Endothelial cell of umbilical vein (primary cell): ENCODE measurements around the gene CPA1. TPM values are rescaled to one million over a fixed set of nuclear protein-coding genes. Genes with fewer than 3 reads are reported as not detected.

Experiments
- BruUV-seq: library from RNA; stranded (reverse); fragments of 400-500 nt; replicated peaks from 2 replicates; lab custom pipeline; 2021; lab: Mats Ljungman, UMichigan
- CTCF ChIA-PET: fragments of 300-600, 350-600 bp; sonication (Branson Sonifier 250); formaldehyde crosslinking; loops from one replicate; lab custom pipeline; 2021; ENCODE audit warnings: antibody characterized with exemption, inconsistent platforms; lab: Charles Lee
- POLR2A ChIA-PET: fragments of 300-600, 350-600 bp; sonication (Branson Sonifier 250); formaldehyde crosslinking; loops from one replicate; lab custom pipeline; 2021; ENCODE audit warnings: antibody characterized with exemption, inconsistent platforms; lab: Charles Lee
- DNase-seq: peaks from one replicate; pipeline ENCODE4 v3.0.0-alpha.2; 2011; ENCODE audit warnings: low read depth, low spot score
- FAIRE-seq: peaks from 2 replicates; lab custom pipeline; 2011; peaks lifted over from hg19 to GRCh38; lab: Jason Lieb, UNC
- H2AFZ ChIP-seq: 2 replicates; pipeline ENCODE4 v1.6.0; 2012; ENCODE audit warnings: low read depth, low read length, control low read depth, inconsistent platforms
- H3K27ac ChIP-seq: 2 replicates; pipeline ENCODE4 v1.5.1; 2011; ENCODE audit warnings: low read depth, mild to moderate bottlenecking, control low read depth, low read length, moderate library complexity; ENCODE audit not compliant: insufficient read depth
- H3K27me3 ChIP-seq, 2 experiments: 2 replicates each; pipeline versions ENCODE4 v1.6.0 to v1.6.1; 2011; ENCODE audit warnings: low read length in 2 of 2, mixed read lengths in 1 of 2; ENCODE audit not compliant: control insufficient read depth in 2 of 2, insufficient read depth in 2 of 2
- H3K36me3 ChIP-seq, 2 experiments: 2 replicates in 1 of 2; 3 replicates in 1 of 2; pipeline ENCODE4 v1.5.1; 2011; ENCODE audit warnings: low read length in 2 of 2, mild to moderate bottlenecking in 1 of 2, moderate library complexity in 1 of 2; ENCODE audit not compliant: control insufficient read depth in 2 of 2, insufficient read depth in 2 of 2; ENCODE audit errors: extremely low read depth in 1 of 2
- H3K4me1 ChIP-seq: 3 replicates; pipeline ENCODE4 v1.5.1; 2011; ENCODE audit warnings: mild to moderate bottlenecking, low read length; ENCODE audit not compliant: control insufficient read depth, insufficient read depth; ENCODE audit errors: extremely low read depth
- H3K4me2 ChIP-seq: 2 replicates; pipeline ENCODE4 v1.6.1; 2011; ENCODE audit warnings: low read length, control low read depth, mixed read lengths; ENCODE audit not compliant: insufficient read depth
- H3K4me3 ChIP-seq, 3 experiments: fragments of 200-600 bp in 1 of 3; sonication (generic), shearing (Covaris generic) in 1 of 3; replicated peaks in 1 of 3; 2 replicates each; pipeline ENCODE4 v1.5.1; 2011 to 2016; ENCODE audit warnings: control low read depth in 3 of 3, low read length in 3 of 3, mild to moderate bottlenecking in 2 of 3, inconsistent platforms in 1 of 3, low read depth in 1 of 3, moderate library complexity in 1 of 3; ENCODE audit not compliant: insufficient read depth in 1 of 3
- H3K79me2 ChIP-seq: 2 replicates; pipeline ENCODE4 v1.6.0; 2012; ENCODE audit warnings: low read length, inconsistent platforms; ENCODE audit not compliant: control insufficient read depth, insufficient read depth
- H3K9ac ChIP-seq: replicated peaks from 2 replicates; pipeline ENCODE3; 2011; ENCODE audit warnings: low read length, control low read depth; ENCODE audit not compliant: insufficient read depth; ENCODE audit errors: extremely low read depth
- H3K9me1 ChIP-seq: replicated peaks from 3 replicates; pipeline ENCODE4 v1.6.0; 2011; ENCODE audit warnings: mild to moderate bottlenecking, low read length; ENCODE audit not compliant: control insufficient read depth, insufficient read depth; ENCODE audit errors: extremely low read depth
- H3K9me3 ChIP-seq: replicated peaks from 2 replicates; pipeline ENCODE4 v1.5.1; 2012; ENCODE audit warnings: low read length, inconsistent platforms; ENCODE audit not compliant: control insufficient read depth, insufficient read depth
- H4K20me1 ChIP-seq: replicated peaks from 2 replicates; pipeline ENCODE3; 2011; ENCODE audit warnings: mild to moderate bottlenecking, low read length; ENCODE audit not compliant: control insufficient read depth, insufficient read depth; ENCODE audit errors: extremely low read depth
- CTCF ChIP-seq, 2 donors: IDR thresholded peaks; 1 replicate in 1 of 2; 2 replicates in 1 of 2; pipeline ENCODE4 v1.5.1; 2011; ENCODE audit warnings: low read length in 2 of 2, mild to moderate bottlenecking in 2 of 2, moderate library complexity in 2 of 2, control low read depth in 1 of 2, inconsistent platforms in 1 of 2, low read depth in 1 of 2; ENCODE audit not compliant: insufficient read depth in 1 of 2; ENCODE audit errors: extremely low read depth in 1 of 2
- EZH2 ChIP-seq: IDR thresholded peaks from 2 replicates; pipeline ENCODE4 v1.6.1; 2012; ENCODE audit warnings: borderline replicate concordance, low read depth, mild to moderate bottlenecking, moderate library complexity, low read length, inconsistent platforms; ENCODE audit not compliant: severe bottlenecking
- FOS ChIP-seq: IDR thresholded peaks from 2 replicates; pipeline ENCODE4 v1.6.1; 2011; ENCODE audit warnings: mild to moderate bottlenecking, low read length, moderate library complexity, borderline replicate concordance; ENCODE audit not compliant: insufficient read depth
- GATA2 ChIP-seq: IDR thresholded peaks from 2 replicates; pipeline ENCODE4 v1.7.0; 2011; ENCODE audit warnings: low read depth, mild to moderate bottlenecking, moderate library complexity, mixed read lengths, low read length; ENCODE audit not compliant: insufficient read length, insufficient read depth
- JUN ChIP-seq: IDR thresholded peaks from 2 replicates; pipeline ENCODE4 v1.6.1; 2011; ENCODE audit warnings: borderline replicate concordance, low read depth; ENCODE audit not compliant: insufficient read length, insufficient read depth
- MAX ChIP-seq: IDR thresholded peaks from 2 replicates; pipeline ENCODE4 v1.6.1; 2011; ENCODE audit not compliant: insufficient read depth, insufficient read length
- MYC ChIP-seq: IDR thresholded peaks from one replicate; pipeline ENCODE4 v1.6.1; 2011; ENCODE audit warnings: mild to moderate bottlenecking, low read depth, low read length
- POLR2A ChIP-seq: IDR thresholded peaks from 2 replicates; pipeline ENCODE4 v1.6.1; 2012; ENCODE audit warnings: low read depth, mild to moderate bottlenecking, control low read depth, low read length
- POLR2AphosphoS5 ChIP-seq: IDR thresholded peaks from 2 replicates; pipeline ENCODE4 v1.6.1; 2012; ENCODE audit warnings: low read depth, mild to moderate bottlenecking, control low read depth, low read length, moderate library complexity; ENCODE audit not compliant: insufficient read depth
- dilution Hi-C: fragments of 300-500 bp; cut with MboI; formaldehyde crosslinking; loops from one replicate; pipeline ENCODE4 v1.15.0; 2019; ENCODE audit warnings: low sequenced_read_pairs; ENCODE audit not compliant: extremely low pct_ligation_motif_present
- intact Hi-C: fragments of 100-400 bp; cut with micrococcal nuclease; formaldehyde crosslinking; loops from one replicate; pipeline ENCODE4 v1.10.0; 2022
- polyA plus RNA-seq, 4 experiments: library from polyadenylated mRNA; depleted of rRNA in 3 of 4; stranded (reverse) in 3 of 4; unstranded in 1 of 4; fragments of >200 nt; gene quantifications; 2 replicates each; pipeline versions ENCODE4 v1.2.1 to v1.2.3, GENCODE V29; 2011 to 2012; ENCODE audit warnings: missing spikeins in 1 of 4
- total RNA-seq: library from RNA; stranded (reverse); gene quantifications from 2 replicates; pipeline ENCODE4 v1.2.3, GENCODE V29; 2021

Gene CPA1
- total and polyA plus RNA-seq, 2 donors (not counting 3 experiments of a cell fraction or from before 2014, with no cell fraction given): not detected

DNA sequence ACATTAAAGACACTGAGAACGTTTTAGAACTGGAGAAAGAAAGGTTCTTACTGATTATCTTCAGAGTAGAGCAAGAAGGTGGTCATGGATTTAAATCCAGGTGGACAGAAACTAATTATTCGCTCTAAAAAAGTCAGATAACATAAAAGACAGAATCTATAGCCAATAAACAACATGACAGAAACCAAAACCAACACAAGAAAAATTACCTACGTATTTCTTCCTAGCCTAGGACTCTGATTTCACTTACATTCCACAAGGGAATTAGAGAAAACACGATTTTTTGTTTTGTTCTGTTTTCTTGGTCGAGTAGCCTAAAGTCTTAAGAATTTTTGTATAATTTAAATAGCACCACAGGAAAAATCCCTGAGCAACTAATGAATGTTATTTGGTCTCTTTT, 15.1 kb downstream of the CPA1 start:
- no peak for DNase-seq
- Histone ChIP-seq H3K36me3 (no peaks in the 10 kb centered on the region), H3K9me1 (no peaks in the 10 kb centered on the region), H3K27me3 (no peaks in the 10 kb centered on the region), H3K4me3 (no peak overlapping the region), H3K79me2 (no peaks in the 10 kb centered on the region), H3K9ac (no peak overlapping the region), H3K9me3 (no peaks in the 10 kb centered on the region), H4K20me1 (no peaks in the 10 kb centered on the region), H2AFZ (no peak overlapping the region), H3K4me1 (peaks cover 4% of the 10 kb centered on the region), H3K27ac (no peak overlapping the region), H3K4me2 (no peak overlapping the region)
- ChIA-PET CTCF (no interaction called here), POLR2A (no interaction called here)
- no TSS peak for BruUV-seq
- intact Hi-C loops (no loop called here), dilution Hi-C loops (no loop called here)
- TF ChIP-seq MYC: no peak
- TF ChIP-seq POLR2AphosphoS5: no peak
- no peak for TF ChIP-seq POLR2A
- no peak for TF ChIP-seq EZH2
- TF ChIP-seq CTCF (IDR thresholded peaks at IDR 0.05; ENCODE audit: extremely low read depth in 1 of 2, insufficient read depth in 1 of 2, low read depth in 1 of 2, low read length in 2 of 2): no peak
- TF ChIP-seq MAX: no peak
- FAIRE-seq: no peak

GRCh38 chr7:130396109-130396508, 15.8 kb downstream of the CPA1 start:
- no peak overlapping the region for H3K4me3 ChIP-seq
- H3K36me3 ChIP-seq: no peaks in the 10 kb centered on the region
- ChIA-PET POLR2A (no interaction called here), CTCF (no interaction called here)
- no peak for DNase-seq
- no TSS peak for BruUV-seq
- dilution Hi-C loops: no loop called here
- intact Hi-C loops: no loop called here
- H3K79me2 ChIP-seq: no peaks in the 10 kb centered on the region
- H3K4me2 ChIP-seq: no peak overlapping the region
- H3K9me3 ChIP-seq: no peaks in the 10 kb centered on the region
- TF ChIP-seq EZH2 (no peak), JUN (no peak), POLR2A (no peak), FOS (no peak), MYC (no peak), MAX (no peak), GATA2 (no peak), POLR2AphosphoS5 (no peak), CTCF (IDR thresholded peaks at IDR 0.05; ENCODE audit: extremely low read depth in 1 of 2, insufficient read depth in 1 of 2, low read depth in 1 of 2, low read length in 2 of 2) (no peak)
- no peaks in the 10 kb centered on the region for H4K20me1 ChIP-seq
- no peaks in the 10 kb centered on the region for H3K9me1 ChIP-seq
- no peak for FAIRE-seq
- H2AFZ ChIP-seq: no peak overlapping the region
- H3K27ac ChIP-seq: no peak overlapping the region
- H3K9ac ChIP-seq: no peak overlapping the region
- H3K27me3 ChIP-seq: no peaks in the 10 kb centered on the region
- peaks cover 4% of the 10 kb centered on the region for H3K4me1 ChIP-seq
